Right atrium auricular region (tissue), 2 donors: ENCODE measurements around the gene DRAXIN. TPM values are rescaled to one million over a fixed set of nuclear protein-coding genes. Genes with fewer than 3 reads are reported as not detected.
A peak's percentile ranks its signal among the peaks of the same experiment; 100 is the strongest.

ENCODE experiments used
- DNase-seq: peaks from one replicate; pipeline ENCODE4 v3.0.0-alpha.2; 2019; ENCODE audit warnings: low spot score
- H3K27ac ChIP-seq, 2 donors: fragments of 200-600 bp; sonication (generic); 1 replicate in 1 of 2; 2 replicates in 1 of 2; pipeline ENCODE4 v1.5.1; 2016 to 2019
- H3K27me3 ChIP-seq, 2 donors: fragments of 200-600 bp; sonication (generic); one replicate each; pipeline versions ENCODE4 v1.5.1 to v1.6.0; 2017 to 2019
- H3K36me3 ChIP-seq: fragments of 200-600 bp; sonication (generic); one replicate; pipeline ENCODE4 v1.5.1; 2016
- H3K4me1 ChIP-seq, 2 donors: fragments of 200-600 bp; sonication (generic); one replicate each; pipeline versions ENCODE4 v1.5.1 to v1.6.0; 2017 to 2019
- H3K4me3 ChIP-seq, 2 donors: fragments of 200-600 bp; sonication (generic); 1 replicate in 1 of 2; 2 replicates in 1 of 2; pipeline ENCODE4 v1.5.1; 2017 to 2019; ENCODE audit warnings: mild to moderate bottlenecking in 1 of 2, moderate library complexity in 1 of 2
- H3K9me3 ChIP-seq, 2 donors: fragments of 200-600 bp; sonication (generic); one replicate each; pipeline ENCODE4 v1.5.1; 2019
- CTCF ChIP-seq, 2 donors: fragments of 200-600 bp; sonication (generic); IDR thresholded peaks; one replicate each; pipeline ENCODE4 v1.5.1; 2019; ENCODE audit warnings: antibody characterized with exemption in 2 of 2
- total RNA-seq, 2 donors: library from RNA; depleted of rRNA; stranded (reverse); fragments of >200 nt; gene quantifications; one replicate each; pipeline ENCODE4 v1.1.0, GENCODE V29; 2016

DRAXIN gene
- total RNA-seq, 2 donors from 2014 or later, result not detected

GRCh38 chr1:11711490-11711889, 20.0 kb downstream of the DRAXIN start:
- DNase-seq, result no peak
- Histone ChIP-seq H3K4me1 (peaks cover 0 to 14% of the 10 kb centered on the region in 2 donors), H3K27me3 (no peaks in the 10 kb centered on the region), H3K9me3 (no peaks in the 10 kb centered on the region), H3K4me3 (no peak overlapping the region), H3K27ac (no peak overlapping the region), H3K36me3 (no peaks in the 10 kb centered on the region)
- TF ChIP-seq CTCF (IDR thresholded peaks at IDR 0.05), result no peak

GRCh38 chr1:11712285-11712684, 20.8 kb downstream of the DRAXIN start:
- Histone ChIP-seq H3K36me3 (no peaks in the 10 kb centered on the region), H3K9me3 (no peaks in the 10 kb centered on the region), H3K4me3 (no peak overlapping the region), H3K27me3 (no peaks in the 10 kb centered on the region), H3K27ac (no peak overlapping the region), H3K4me1 (peaks cover 0 to 13% of the 10 kb centered on the region in 2 donors)
- no peak for TF ChIP-seq CTCF (IDR thresholded peaks at IDR 0.05)
- DNase-seq, result no peak

- Histone ChIP-seq H3K9me3 (no peaks in the 10 kb centered on the region), H3K4me3 (no peak overlapping the region), H3K27me3 (no peaks in the 10 kb centered on the region), H3K4me1 (peaks cover 0 to 5% of the 10 kb centered on the region in 2 donors), H3K27ac (no peak overlapping the region), H3K36me3 (no peaks in the 10 kb centered on the region)
- TF ChIP-seq CTCF (IDR thresholded peaks at IDR 0.05), result no peak
- no peak for DNase-seq
These were observed 21.6 kb downstream of the DRAXIN start for GRCh38 chr1:11713095-11713494.

GRCh38 chr1:11714831-11715575, 23.5 kb downstream of the DRAXIN start:
- DNase-seq, result no peak

GRCh38 chr1:11719313-11720032, 28.0 kb downstream of the DRAXIN start:
- peak overlapping the region in 1 of 2 donors; percentile 1 for H3K27ac ChIP-seq

More at GRCh38 chr1:11714831-11715575, 23.5 kb downstream of the DRAXIN start:
- TF ChIP-seq CTCF (IDR thresholded peaks at IDR 0.05), result no peak
- Histone ChIP-seq H3K36me3 (no peaks in the 10 kb centered on the region), H3K9me3 (no peaks in the 10 kb centered on the region), H3K27me3 (no peaks in the 10 kb centered on the region), H3K27ac (no peak overlapping the region), H3K4me1 (peaks cover 0 to 9% of the 10 kb centered on the region in 2 donors), H3K4me3 (no peak overlapping the region)

More at GRCh38 chr1:11719313-11720032, 28.0 kb downstream of the DRAXIN start:
- Histone ChIP-seq H3K36me3 (no peaks in the 10 kb centered on the region), H3K27me3 (no peaks in the 10 kb centered on the region), H3K9me3 (no peaks in the 10 kb centered on the region), H3K4me1 (peaks cover 0 to 9% of the 10 kb centered on the region in 2 donors), H3K4me3 (peak overlapping the region in 1 of 2 donors; percentile 38)
- DNase-seq, result peak; percentile 89
- TF ChIP-seq CTCF (IDR thresholded peaks at IDR 0.05), result peak; percentile 94 to 96
